HG03520 (cell line): ENCODE measurements around the gene PWWP2B.

ENCODE experiments used
- ATAC-seq: cut with Tn5 transposase; IDR thresholded peaks from one replicate; pipeline ENCODE4 v1.9.1; 2021; ENCODE audit warnings: mild to moderate bottlenecking, moderate library complexity; ENCODE audit not compliant: unreplicated experiment

Gene PWWP2B

GRCh38 chr10:132455986-132456847, 59.2 kb downstream of the PWWP2B start:
- ATAC-seq, result no peak

- ATAC-seq, result no peak
These were observed 59.9 kb downstream of the PWWP2B start for GRCh38 chr10:132456881-132457280.

- ATAC-seq, result no peak
These were observed 60.5 kb downstream of the PWWP2B start for GRCh38 chr10:132457328-132458070.

- ATAC-seq, result no peak
These were observed 61.1 kb downstream of the PWWP2B start for GRCh38 chr10:132458071-132458585.

- no peak for ATAC-seq
These were observed 61.7 kb downstream of the PWWP2B start for GRCh38 chr10:132458586-132459300.

- ATAC-seq, result no peak
These were observed 62.5 kb downstream of the PWWP2B start for GRCh38 chr10:132459301-132460003.

GRCh38 chr10:132460071-132460470, 63.1 kb downstream of the PWWP2B start:
- no peak for ATAC-seq

- no peak for ATAC-seq
These were observed 63.7 kb downstream of the PWWP2B start for GRCh38 chr10:132460691-132461090.

GRCh38 chr10:132461103-132461682, 64.2 kb downstream of the PWWP2B start:
- no peak for ATAC-seq

- ATAC-seq, result no peak
These were observed 64.8 kb downstream of the PWWP2B start for GRCh38 chr10:132461683-132462231.

GRCh38 chr10:132462463-132463332, 65.7 kb downstream of the PWWP2B start:
- no peak for ATAC-seq

- ATAC-seq, result no peak
These were observed 66.6 kb downstream of the PWWP2B start for GRCh38 chr10:132463333-132464255.

GRCh38 chr10:132464256-132465192, 67.5 kb downstream of the PWWP2B start:
- ATAC-seq, result no peak

GRCh38 chr10:132465193-132465888, 68.3 kb downstream of the PWWP2B start:
- no peak for ATAC-seq

GRCh38 chr10:132465889-132466519, 69.0 kb downstream of the PWWP2B start:
- no peak for ATAC-seq
